Endothelial cell (in vitro differentiated cells): ENCODE data around the gene GDI1. TPM values are rescaled to one million over a fixed set of nuclear protein-coding genes. Genes with fewer than 3 reads are reported as not detected.

Experiments used
- DNase-seq: peaks from one replicate; pipeline ENCODE4 v3.0.0; 2021; ENCODE audit warnings: low spot score
- H3K27ac Mint-ChIP-seq: one replicate; pipeline ENCODE4 v1.8.0; 2021; ENCODE audit warnings: mixed read lengths, inconsistent platforms; ENCODE audit not compliant: unreplicated experiment
- H3K27me3 Mint-ChIP-seq: one replicate; pipeline ENCODE4 v1.8.0; 2021; ENCODE audit warnings: mild to moderate bottlenecking, moderate library complexity, mixed read lengths, inconsistent platforms; ENCODE audit not compliant: unreplicated experiment
- H3K36me3 Mint-ChIP-seq: one replicate; pipeline ENCODE4 v1.8.0; 2021; ENCODE audit warnings: mild to moderate bottlenecking, low read depth, mixed read lengths, inconsistent platforms; ENCODE audit not compliant: unreplicated experiment
- H3K4me1 Mint-ChIP-seq: one replicate; pipeline ENCODE4 v1.8.0; 2021; ENCODE audit warnings: mild to moderate bottlenecking, mixed read lengths, inconsistent platforms; ENCODE audit not compliant: unreplicated experiment
- H3K4me3 Mint-ChIP-seq: one replicate; pipeline ENCODE4 v1.8.0; 2021; ENCODE audit warnings: mild to moderate bottlenecking, mixed read lengths, inconsistent platforms; ENCODE audit not compliant: unreplicated experiment
- H3K9me3 Mint-ChIP-seq: one replicate; pipeline ENCODE4 v1.8.0; 2021; ENCODE audit warnings: mixed read lengths, inconsistent platforms; ENCODE audit not compliant: unreplicated experiment
- total RNA-seq: library from RNA; stranded (reverse); fragmentation: NEBNext Ultra II Directional; extraction: Animal tissue kit (Norgen Biotek cat#: 25700); gene quantifications from one replicate; pipeline ENCODE4 v1.2.1, GENCODE V29; 2021; ENCODE audit not compliant: unreplicated experiment
- TF ChIP-seq, protein P1 (sequence below): fragments of 200-600 bp; sonication (generic); IDR thresholded peaks from one replicate; pipeline ENCODE4 v1.5.0; 2021; ENCODE audit warnings: antibody characterized with exemption; ENCODE audit not compliant: unreplicated experiment

The GDI1 gene
- total RNA-seq, 1 donor from 2014 or later: 157 TPM

DNA sequence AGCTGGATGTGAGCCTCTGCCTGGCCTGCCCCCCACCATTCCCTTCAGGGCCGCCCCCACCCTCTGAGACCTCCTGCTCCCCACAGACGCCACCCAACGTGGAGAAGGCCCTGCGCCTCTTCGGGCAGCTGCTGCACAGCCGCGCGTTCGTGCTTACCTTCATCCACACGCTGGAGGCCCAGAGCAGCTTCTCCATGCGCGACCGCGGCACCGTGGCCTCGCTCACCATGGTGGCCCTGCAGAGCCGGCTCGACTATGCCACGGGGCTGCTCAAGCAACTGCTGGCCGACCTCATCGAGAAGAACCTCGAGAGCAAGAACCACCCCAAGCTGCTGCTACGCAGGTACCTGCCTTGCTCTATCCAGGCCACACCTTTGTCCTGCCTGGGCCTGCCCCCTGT lies 31.3 kb downstream of the GDI1 start:
- Mint-ChIP-seq H3K27me3 (peaks cover 1% of the 10 kb centered on the region), H3K27ac (no peak overlapping the region), H3K36me3 (peaks cover under 1% of the 10 kb centered on the region), H3K4me1 (no peaks in the 10 kb centered on the region), H3K9me3 (no peaks in the 10 kb centered on the region), H3K4me3 (no peak overlapping the region)
- no peak for DNase-seq
- TF ChIP-seq, protein P1, sequence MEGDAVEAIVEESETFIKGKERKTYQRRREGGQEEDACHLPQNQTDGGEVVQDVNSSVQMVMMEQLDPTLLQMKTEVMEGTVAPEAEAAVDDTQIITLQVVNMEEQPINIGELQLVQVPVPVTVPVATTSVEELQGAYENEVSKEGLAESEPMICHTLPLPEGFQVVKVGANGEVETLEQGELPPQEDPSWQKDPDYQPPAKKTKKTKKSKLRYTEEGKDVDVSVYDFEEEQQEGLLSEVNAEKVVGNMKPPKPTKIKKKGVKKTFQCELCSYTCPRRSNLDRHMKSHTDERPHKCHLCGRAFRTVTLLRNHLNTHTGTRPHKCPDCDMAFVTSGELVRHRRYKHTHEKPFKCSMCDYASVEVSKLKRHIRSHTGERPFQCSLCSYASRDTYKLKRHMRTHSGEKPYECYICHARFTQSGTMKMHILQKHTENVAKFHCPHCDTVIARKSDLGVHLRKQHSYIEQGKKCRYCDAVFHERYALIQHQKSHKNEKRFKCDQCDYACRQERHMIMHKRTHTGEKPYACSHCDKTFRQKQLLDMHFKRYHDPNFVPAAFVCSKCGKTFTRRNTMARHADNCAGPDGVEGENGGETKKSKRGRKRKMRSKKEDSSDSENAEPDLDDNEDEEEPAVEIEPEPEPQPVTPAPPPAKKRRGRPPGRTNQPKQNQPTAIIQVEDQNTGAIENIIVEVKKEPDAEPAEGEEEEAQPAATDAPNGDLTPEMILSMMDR: no peak

DNA sequence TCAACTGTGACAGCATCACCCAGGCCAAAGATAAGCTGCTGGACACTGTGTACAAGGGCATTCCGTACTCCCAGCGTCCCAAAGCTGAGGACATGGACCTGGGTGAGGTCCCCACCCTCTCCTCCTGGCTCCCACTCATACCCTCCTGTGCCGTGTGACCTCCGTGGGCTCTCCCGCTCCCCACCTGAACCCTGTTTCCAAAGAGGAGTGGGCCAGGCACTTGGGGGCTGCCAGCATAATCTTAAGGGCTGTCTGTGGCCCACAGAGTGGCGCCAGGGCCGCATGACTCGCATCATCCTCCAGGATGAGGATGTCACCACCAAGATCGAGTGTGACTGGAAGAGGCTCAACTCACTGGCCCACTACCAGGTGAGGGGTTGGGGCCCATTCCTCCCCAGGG lies 32.2 kb downstream of the GDI1 start:
- no peak overlapping the region for H3K27ac Mint-ChIP-seq
- peaks cover 4% of the 10 kb centered on the region for H3K36me3 Mint-ChIP-seq
- no peaks in the 10 kb centered on the region for H3K9me3 Mint-ChIP-seq

DNA sequence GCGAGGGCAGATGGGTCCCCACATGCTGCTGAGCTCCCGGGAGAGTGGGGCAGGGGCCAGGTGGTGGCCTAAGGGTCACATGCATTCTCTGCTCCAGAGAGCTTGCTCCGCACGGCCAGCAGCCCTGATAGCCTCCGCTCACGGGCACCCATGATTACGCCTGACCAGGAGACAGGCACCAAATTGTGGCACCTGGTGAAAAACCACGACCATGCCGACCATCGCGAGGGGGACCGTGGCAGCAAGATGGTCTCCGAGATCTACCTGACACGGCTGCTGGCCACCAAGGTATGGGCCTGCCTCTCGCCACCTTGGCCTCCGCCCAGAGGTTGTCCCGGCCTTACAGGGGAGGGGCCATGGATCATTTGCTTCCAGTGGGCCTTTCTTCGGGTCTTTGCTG lies 32.9 kb downstream of the GDI1 start:
- peaks cover 1% of the 10 kb centered on the region for H3K27me3 Mint-ChIP-seq
- H3K36me3 Mint-ChIP-seq: peaks cover 4% of the 10 kb centered on the region
- H3K4me1 Mint-ChIP-seq: no peaks in the 10 kb centered on the region
- DNase-seq: no peak
- H3K27ac Mint-ChIP-seq: no peak overlapping the region
- TF ChIP-seq, protein P1: no peak
- no peaks in the 10 kb centered on the region for H3K9me3 Mint-ChIP-seq
- no peak overlapping the region for H3K4me3 Mint-ChIP-seq

More for the DNA sequence above, 32.2 kb downstream of the GDI1 start:
- TF ChIP-seq, protein P1: no peak
- Mint-ChIP-seq H3K4me1 (no peaks in the 10 kb centered on the region), H3K27me3 (peaks cover 1% of the 10 kb centered on the region), H3K4me3 (no peak overlapping the region)
- DNase-seq: no peak

DNA sequence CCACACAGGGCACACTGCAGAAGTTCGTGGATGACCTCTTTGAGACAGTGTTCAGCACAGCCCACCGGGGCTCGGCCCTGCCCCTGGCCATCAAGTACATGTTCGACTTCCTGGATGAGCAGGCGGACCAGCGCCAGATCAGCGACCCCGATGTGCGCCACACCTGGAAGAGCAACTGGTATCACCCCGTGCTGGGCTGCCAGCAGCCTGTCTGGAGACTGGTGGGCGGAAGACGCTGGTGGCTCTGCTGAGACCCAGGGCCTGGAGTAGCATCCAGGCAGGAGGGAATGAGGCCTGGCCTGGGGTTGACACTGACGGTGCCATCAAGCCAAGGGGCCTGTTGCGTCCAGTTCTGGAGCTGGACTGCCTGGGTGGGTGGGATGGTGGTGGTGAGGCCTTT lies 33.5 kb downstream of the GDI1 start:
- DNase-seq: no peak
- Mint-ChIP-seq H3K36me3 (peaks cover 4% of the 10 kb centered on the region), H3K27me3 (peaks cover 1% of the 10 kb centered on the region), H3K9me3 (no peaks in the 10 kb centered on the region), H3K4me3 (no peak overlapping the region), H3K27ac (no peak overlapping the region), H3K4me1 (no peaks in the 10 kb centered on the region)
- TF ChIP-seq, protein P1: no peak

DNA sequence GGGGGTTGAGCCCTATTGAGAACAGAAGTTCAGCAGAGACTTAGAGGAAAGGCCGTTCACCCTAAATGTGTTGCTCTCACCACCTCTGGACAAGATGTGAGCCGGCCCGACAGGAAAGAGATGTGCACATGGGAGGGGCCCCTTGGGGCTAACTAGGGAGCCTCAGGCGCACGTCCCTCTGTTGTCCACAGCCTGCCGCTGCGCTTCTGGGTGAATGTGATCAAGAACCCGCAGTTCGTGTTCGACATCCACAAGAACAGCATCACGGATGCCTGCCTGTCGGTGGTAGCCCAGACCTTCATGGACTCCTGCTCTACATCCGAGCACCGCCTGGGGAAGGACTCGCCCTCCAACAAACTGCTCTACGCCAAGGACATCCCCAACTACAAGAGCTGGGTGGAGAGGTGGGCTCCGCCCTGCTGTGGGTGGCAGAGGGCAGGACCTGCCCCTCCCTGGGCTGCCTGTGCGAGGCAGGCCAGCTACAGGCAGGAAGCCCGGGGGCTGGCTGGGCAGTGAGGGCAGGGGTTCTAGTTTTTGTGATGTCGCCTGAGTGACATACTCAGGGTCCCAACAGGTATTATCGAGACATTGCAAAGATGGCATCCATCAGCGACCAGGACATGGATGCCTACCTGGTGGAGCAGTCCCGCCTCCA lies 34.1 kb downstream of the GDI1 start:
- Mint-ChIP-seq H3K9me3 (no peaks in the 10 kb centered on the region), H3K36me3 (peaks cover 4% of the 10 kb centered on the region), H3K27me3 (peaks cover 3% of the 10 kb centered on the region), H3K4me3 (no peak overlapping the region), H3K27ac (no peak overlapping the region), H3K4me1 (no peaks in the 10 kb centered on the region)
- TF ChIP-seq, protein P1: no peak
- DNase-seq: no peak
